ENCODE measurements around the gene SNX12.

SNX12 gene

DNA sequence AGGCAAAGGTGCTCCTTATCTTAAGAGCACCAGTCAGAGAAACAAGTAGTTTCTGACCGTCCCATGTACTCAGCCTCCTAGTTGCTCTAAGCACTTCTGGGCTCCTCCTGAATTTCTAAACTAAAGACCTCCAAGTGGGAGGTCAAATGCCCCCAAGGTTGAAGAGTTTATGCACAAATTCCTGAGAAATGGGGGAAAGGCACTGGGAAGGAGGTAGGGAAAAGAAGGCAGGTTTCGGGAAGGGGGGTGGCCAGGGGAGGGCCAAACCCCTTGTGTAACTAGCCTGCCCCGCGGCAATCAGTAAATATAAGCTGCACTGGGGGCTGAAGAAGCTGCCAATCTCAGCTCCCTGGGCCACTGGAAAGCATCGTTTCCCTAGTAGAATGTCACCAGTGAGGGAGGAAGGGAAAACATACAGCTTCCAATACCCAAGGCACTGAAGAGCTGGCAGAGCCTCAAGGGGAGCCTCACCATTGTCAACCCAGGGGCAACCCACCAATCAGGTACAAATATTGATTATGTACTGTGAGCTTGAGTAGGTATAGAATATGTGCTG lies 30.9 kb upstream of the SNX12 start:
- H3K27ac ChIP-seq = no peak overlapping the region
- TF ChIP-seq, protein P1, sequence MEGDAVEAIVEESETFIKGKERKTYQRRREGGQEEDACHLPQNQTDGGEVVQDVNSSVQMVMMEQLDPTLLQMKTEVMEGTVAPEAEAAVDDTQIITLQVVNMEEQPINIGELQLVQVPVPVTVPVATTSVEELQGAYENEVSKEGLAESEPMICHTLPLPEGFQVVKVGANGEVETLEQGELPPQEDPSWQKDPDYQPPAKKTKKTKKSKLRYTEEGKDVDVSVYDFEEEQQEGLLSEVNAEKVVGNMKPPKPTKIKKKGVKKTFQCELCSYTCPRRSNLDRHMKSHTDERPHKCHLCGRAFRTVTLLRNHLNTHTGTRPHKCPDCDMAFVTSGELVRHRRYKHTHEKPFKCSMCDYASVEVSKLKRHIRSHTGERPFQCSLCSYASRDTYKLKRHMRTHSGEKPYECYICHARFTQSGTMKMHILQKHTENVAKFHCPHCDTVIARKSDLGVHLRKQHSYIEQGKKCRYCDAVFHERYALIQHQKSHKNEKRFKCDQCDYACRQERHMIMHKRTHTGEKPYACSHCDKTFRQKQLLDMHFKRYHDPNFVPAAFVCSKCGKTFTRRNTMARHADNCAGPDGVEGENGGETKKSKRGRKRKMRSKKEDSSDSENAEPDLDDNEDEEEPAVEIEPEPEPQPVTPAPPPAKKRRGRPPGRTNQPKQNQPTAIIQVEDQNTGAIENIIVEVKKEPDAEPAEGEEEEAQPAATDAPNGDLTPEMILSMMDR (conservative IDR thresholded peaks at IDR 0.05) = no peak
- no peak for TF ChIP-seq ZFX (IDR thresholded peaks at IDR 0.05)

DNA sequence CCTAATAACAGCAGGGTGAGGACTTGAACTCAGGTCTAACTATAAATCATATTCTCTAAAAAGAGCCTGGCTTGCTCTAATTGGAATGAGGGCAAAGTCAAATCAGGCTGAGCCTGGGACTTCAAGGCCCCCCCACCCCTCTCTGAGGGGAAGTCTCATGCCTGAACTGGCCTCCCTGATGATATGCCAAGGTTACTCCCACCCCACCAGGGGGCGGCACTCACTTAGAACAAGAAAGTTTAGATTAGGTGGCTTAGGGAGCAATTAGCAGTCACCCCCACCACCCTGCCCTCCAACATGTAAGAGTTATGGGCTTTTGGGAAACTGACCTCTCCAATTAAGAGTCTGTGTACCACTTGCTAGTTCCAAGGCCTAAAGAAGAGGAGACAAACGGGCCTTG lies 30.2 kb upstream of the SNX12 start:
- TF ChIP-seq, protein P1 (conservative IDR thresholded peaks at IDR 0.05) = peak; percentile 39
- TF ChIP-seq ZFX (IDR thresholded peaks at IDR 0.05) = no peak
- H3K27ac ChIP-seq = no peak overlapping the region

DNA sequence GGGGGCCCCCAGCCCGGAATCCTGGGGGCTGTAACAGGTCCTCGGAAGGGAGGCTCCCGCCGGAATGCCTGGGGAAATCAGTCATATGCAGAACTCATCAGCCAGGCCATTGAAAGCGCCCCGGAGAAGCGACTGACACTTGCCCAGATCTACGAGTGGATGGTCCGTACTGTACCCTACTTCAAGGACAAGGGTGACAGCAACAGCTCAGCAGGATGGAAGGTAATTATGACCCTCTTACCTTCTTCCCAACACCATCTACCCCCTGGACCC lies 28.6 kb upstream of the SNX12 start:
- TF ChIP-seq, protein P1 (conservative IDR thresholded peaks at IDR 0.05) = no peak
- TF ChIP-seq ZFX (IDR thresholded peaks at IDR 0.05) = no peak
- peak overlapping the region; percentile 46 for H3K27ac ChIP-seq

DNA sequence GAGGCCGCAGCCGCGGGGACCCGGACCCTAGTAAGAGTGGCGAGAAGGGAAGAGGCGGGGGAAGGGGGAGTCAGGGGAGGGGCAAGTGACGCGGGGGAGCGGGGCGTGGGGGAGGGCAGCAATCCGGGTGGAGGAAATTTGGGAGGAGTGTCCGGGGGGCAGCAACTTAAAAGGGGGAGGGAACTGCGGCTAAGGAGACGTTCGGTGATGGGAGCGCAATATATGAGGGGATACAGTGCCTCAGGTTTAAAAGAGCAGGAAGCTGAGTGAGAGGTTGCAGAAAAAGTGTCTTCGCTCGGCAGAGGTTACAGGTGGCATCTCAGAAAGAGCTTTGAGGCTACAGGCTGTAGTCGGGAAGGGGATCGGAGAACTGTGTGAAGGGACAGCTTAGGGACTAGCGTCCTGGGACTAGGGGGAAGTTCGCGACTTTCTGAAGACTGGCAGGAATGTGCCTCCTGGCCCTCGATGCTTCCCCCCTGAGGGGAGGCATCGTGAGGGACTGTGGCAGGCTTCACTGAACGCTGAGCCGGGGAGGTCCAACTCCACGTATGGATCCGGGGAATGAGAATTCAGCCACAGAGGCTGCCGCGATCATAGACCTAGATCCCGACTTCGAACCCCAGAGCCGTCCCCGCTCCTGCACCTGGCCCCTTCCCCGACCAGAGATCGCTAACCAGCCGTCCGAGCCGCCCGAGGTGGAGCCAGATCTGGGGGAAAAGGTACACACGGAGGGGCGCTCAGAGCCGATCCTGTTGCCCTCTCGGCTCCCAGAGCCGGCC lies 28.0 kb upstream of the SNX12 start:
- H3K27ac ChIP-seq = peak overlapping the region; percentile 46
- TF ChIP-seq, protein P1 (conservative IDR thresholded peaks at IDR 0.05) = no peak
- no peak for TF ChIP-seq ZFX (IDR thresholded peaks at IDR 0.05)

DNA sequence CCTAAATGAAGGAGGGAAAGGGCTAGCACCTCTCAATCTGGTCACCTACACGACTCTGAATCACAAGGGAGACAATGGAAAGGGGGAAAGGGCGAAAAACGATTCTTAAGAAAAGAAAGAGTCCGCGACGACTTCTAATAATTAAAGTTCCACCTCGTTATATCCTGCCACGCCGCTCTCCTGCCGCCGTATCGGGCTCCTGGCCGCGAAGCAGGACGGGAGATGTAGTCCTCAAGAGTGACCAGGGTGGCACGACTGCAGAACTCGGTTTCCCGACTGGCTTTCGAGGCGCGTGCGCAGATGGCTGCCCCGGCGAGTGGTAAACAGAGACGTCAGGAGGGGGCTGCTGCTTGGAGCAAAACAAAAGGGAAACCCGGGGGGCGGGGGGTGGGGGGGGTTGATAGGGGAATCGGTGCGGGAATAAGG lies 27.4 kb upstream of the SNX12 start, which contains the start of gene FOXO4:
Gene FOXO4, plus strand, starts transcription at position 297 of the 426 bp plus-strand sequence. CDS start 678 bp downstream, outside the sequence.
- TF ChIP-seq, protein P1 (conservative IDR thresholded peaks at IDR 0.05) = no peak
- no peak for TF ChIP-seq ZFX (IDR thresholded peaks at IDR 0.05)
- peak within 1 kb of the TSS; percentile 46 for H3K27ac ChIP-seq

DNA sequence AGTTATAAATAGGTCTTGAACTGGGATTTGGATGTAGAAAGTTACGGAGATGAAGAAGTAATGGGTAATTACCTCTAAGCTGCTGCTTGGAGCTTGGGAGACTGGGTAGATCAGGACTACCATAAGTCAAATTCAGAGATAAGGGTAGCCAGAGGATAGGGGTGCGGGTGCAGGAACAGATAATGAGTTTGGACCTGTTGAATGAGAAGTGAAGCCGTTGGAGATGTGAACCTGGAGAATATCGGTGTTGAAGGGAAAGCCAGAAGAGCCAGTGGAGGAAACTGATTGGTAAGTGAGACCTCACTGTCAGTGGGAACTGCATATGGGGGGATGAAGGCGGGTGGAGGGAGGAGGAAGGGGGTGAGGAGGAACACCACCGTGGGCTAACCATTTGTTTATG lies 26.9 kb upstream of the SNX12 start:
- TF ChIP-seq ZFX (IDR thresholded peaks at IDR 0.05) = no peak
- TF ChIP-seq, protein P1 (conservative IDR thresholded peaks at IDR 0.05) = no peak
- H3K27ac ChIP-seq = peak overlapping the region; percentile 46

DNA sequence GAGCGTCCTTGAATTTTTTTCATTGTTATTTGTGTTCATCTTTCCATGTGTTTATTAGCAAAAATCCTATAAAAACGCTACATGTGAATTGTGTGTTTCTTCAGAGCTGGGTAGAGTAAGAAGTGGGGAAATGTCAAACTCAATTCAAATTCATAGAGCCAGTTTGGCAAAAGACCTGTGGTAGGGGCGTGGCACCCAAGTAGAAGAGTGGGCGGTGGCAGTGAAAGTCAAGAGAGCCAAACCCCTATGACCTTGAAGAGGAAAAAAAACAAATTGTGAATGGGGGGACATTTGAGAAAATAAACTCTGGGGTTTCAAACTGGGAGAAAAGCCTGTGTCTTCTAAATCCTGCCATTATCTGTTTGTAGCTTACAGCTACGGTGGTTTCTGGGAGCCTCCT lies 23.1 kb upstream of the SNX12 start:
- TF ChIP-seq, protein P1 (conservative IDR thresholded peaks at IDR 0.05) = no peak
- no peak for TF ChIP-seq ZFX (IDR thresholded peaks at IDR 0.05)
- H3K27ac ChIP-seq = no peak overlapping the region
